HepG2 (cell line): ENCODE data around the gene LAMA5. TPM values are rescaled to one million over a fixed set of nuclear protein-coding genes. Genes with fewer than 3 reads are reported as not detected.
A peak's percentile ranks its signal among the peaks of the same experiment; 100 is the strongest.

Source experiments
- ARNTL ChIP-seq: sonication (generic); formaldehyde crosslinking; IDR thresholded peaks from 2 replicates; pipeline ENCODE4 v1.4.0; 2020; ENCODE audit warnings: mild to moderate bottlenecking, missing genetic modification reagents
- FOXM1 ChIP-seq: sonication (generic); formaldehyde crosslinking; IDR thresholded peaks from 2 replicates; pipeline ENCODE4 v1.5.0; 2020; ENCODE audit warnings: missing genetic modification reagents
- GLMP ChIP-seq: sonication (generic); formaldehyde crosslinking; IDR thresholded peaks from 2 replicates; pipeline ENCODE4 v1.9.0; 2021; ENCODE audit warnings: missing genetic modification reagents, mild to moderate bottlenecking, borderline replicate concordance
- HDAC6 ChIP-seq: fragments of 200-600 bp; sonication (generic); IDR thresholded peaks from 2 replicates; pipeline ENCODE4 v1.7.0; 2017; ENCODE audit warnings: mild to moderate bottlenecking, antibody characterized with exemption, low read length, low read depth
- IRX3 ChIP-seq: sonication (generic); formaldehyde crosslinking; IDR thresholded peaks from 2 replicates; pipeline ENCODE4 v1.8.1; 2023; ENCODE audit warnings: mild to moderate bottlenecking, low read depth, missing genetic modification reagents, borderline replicate concordance
- MAFG ChIP-seq: sonication (generic); formaldehyde crosslinking; IDR thresholded peaks from 2 replicates; pipeline ENCODE4 v1.5.1; 2020; ENCODE audit warnings: mild to moderate bottlenecking, missing genetic modification reagents
- NFYB ChIP-seq: sonication (generic); formaldehyde crosslinking; IDR thresholded peaks from 2 replicates; pipeline ENCODE4 v1.4.0; 2020; ENCODE audit warnings: missing genetic modification reagents
- RNF2 ChIP-seq: fragments of 450-650 bp; conservative IDR thresholded peaks from 2 replicates; pipeline ENCODE4 v1.6.1; 2016; ENCODE audit warnings: low read depth
- SP2 ChIP-seq: sonication (generic); formaldehyde crosslinking; IDR thresholded peaks from 2 replicates; pipeline ENCODE4 v1.5.1; 2020; ENCODE audit warnings: mild to moderate bottlenecking, missing genetic modification reagents
- ZFAT ChIP-seq: sonication (generic); formaldehyde crosslinking; conservative IDR thresholded peaks from 2 replicates; pipeline ENCODE4 v1.8.1; 2023; ENCODE audit warnings: missing genetic modification reagents, inconsistent platforms
- ZMYM3 ChIP-seq: sonication (generic); formaldehyde crosslinking; IDR thresholded peaks from 2 replicates; pipeline ENCODE4 v1.5.1; 2020; ENCODE audit warnings: mild to moderate bottlenecking, missing genetic modification reagents
- ZNF510 ChIP-seq: sonication (generic); formaldehyde crosslinking; IDR thresholded peaks from 2 replicates; pipeline ENCODE4 v1.4.0; 2020; ENCODE audit warnings: low read depth, mild to moderate bottlenecking, missing genetic modification reagents
- ZNF619 ChIP-seq: sonication (generic); formaldehyde crosslinking; IDR thresholded peaks from 2 replicates; pipeline ENCODE4 v1.4.0; 2020; ENCODE audit warnings: mild to moderate bottlenecking, missing genetic modification reagents
- polyA plus RNA-seq, 8 experiments: library from polyadenylated mRNA; depleted of rRNA in 3 of 8; stranded (reverse) in 7 of 8; unstranded in 1 of 8; fragments of >200 nt; fragmentation: Illumina TruSeq in 4 of 8; extraction: Trizol in 4 of 8; gene quantifications; 2 replicates each; pipeline versions ENCODE4 v1.2.1 to v1.2.3, GENCODE V29; 2011 to 2016; ENCODE audit warnings: low read depth in 4 of 8, missing spikeins in 1 of 8, mixed read lengths in 1 of 8; ENCODE audit not compliant: insufficient read depth in 1 of 8
- total RNA-seq, 5 experiments: library from RNA; depleted of rRNA; stranded (reverse); fragments of >200 nt; fragmentation: Illumina TruSeq; extraction: Trizol; gene quantifications; 2 replicates each; pipeline ENCODE4 v1.2.3, GENCODE V29; 2016; ENCODE audit warnings: low read depth in 1 of 5
- TF ChIP-seq, protein P1 (sequence below), 2 experiments: sonication (generic) in 1 of 2; formaldehyde crosslinking in 1 of 2; IDR thresholded peaks; 2 replicates each; pipeline versions ENCODE4 v1.6.1 to v1.9.0; 2014 to 2022; ENCODE audit warnings: antibody characterized with exemption in 1 of 2, borderline replicate concordance in 1 of 2, inconsistent platforms in 1 of 2, low read depth in 1 of 2, missing genetic modification reagents in 1 of 2
- TF ChIP-seq, protein P2 (sequence below): sonication (generic); formaldehyde crosslinking; IDR thresholded peaks from 2 replicates; pipeline ENCODE4 v1.4.0; 2020; ENCODE audit warnings: mild to moderate bottlenecking, missing genetic modification reagents
- TF ChIP-seq, protein P3 (sequence below): sonication (generic); formaldehyde crosslinking; conservative IDR thresholded peaks from 2 replicates; pipeline ENCODE4 v1.8.0; 2022; ENCODE audit warnings: mild to moderate bottlenecking, moderate library complexity, missing genetic modification reagents

Gene LAMA5
- total and polyA plus RNA-seq, 2 of the 13 experiments (the other 11 are each of a cell fraction or from before 2014, with no cell fraction given): 21.0 to 44.7 TPM

- TF ChIP-seq, protein P1, sequence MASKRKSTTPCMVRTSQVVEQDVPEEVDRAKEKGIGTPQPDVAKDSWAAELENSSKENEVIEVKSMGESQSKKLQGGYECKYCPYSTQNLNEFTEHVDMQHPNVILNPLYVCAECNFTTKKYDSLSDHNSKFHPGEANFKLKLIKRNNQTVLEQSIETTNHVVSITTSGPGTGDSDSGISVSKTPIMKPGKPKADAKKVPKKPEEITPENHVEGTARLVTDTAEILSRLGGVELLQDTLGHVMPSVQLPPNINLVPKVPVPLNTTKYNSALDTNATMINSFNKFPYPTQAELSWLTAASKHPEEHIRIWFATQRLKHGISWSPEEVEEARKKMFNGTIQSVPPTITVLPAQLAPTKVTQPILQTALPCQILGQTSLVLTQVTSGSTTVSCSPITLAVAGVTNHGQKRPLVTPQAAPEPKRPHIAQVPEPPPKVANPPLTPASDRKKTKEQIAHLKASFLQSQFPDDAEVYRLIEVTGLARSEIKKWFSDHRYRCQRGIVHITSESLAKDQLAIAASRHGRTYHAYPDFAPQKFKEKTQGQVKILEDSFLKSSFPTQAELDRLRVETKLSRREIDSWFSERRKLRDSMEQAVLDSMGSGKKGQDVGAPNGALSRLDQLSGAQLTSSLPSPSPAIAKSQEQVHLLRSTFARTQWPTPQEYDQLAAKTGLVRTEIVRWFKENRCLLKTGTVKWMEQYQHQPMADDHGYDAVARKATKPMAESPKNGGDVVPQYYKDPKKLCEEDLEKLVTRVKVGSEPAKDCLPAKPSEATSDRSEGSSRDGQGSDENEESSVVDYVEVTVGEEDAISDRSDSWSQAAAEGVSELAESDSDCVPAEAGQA (IDR thresholded peaks at IDR 0.05; ENCODE audit: low read depth): no peak
- TF ChIP-seq, protein P1 (CRISPR knock-in tag; IDR thresholded peaks at IDR 0.05; ENCODE audit: borderline replicate concordance): no peak; the same call in 1 of the 2 replicates
- TF ChIP-seq ZNF619 (CRISPR knock-in tag) (no peak; the same call in 1 of the 2 replicates), ZFAT (CRISPR knock-in tag) (peak; percentile 28; the same call in 1 of the 2 replicates), IRX3 (CRISPR knock-in tag) (peak; percentile 70), ARNTL (CRISPR knock-in tag) (peak; percentile 72; the same call in 1 of the 2 replicates), ZMYM3 (CRISPR knock-in tag) (peak; percentile 67), NFYB (CRISPR knock-in tag) (peak; percentile 29; the same call in 1 of the 2 replicates), RNF2 (no peak), ZNF510 (CRISPR knock-in tag) (peak; percentile 67; the same call in 1 of the 2 replicates), HDAC6 (no peak), FOXM1 (CRISPR knock-in tag) (no peak), SP2 (CRISPR knock-in tag) (peak; percentile 53), MAFG (no peak), GLMP (CRISPR knock-in tag) (no peak)
- TF ChIP-seq, protein P2, sequence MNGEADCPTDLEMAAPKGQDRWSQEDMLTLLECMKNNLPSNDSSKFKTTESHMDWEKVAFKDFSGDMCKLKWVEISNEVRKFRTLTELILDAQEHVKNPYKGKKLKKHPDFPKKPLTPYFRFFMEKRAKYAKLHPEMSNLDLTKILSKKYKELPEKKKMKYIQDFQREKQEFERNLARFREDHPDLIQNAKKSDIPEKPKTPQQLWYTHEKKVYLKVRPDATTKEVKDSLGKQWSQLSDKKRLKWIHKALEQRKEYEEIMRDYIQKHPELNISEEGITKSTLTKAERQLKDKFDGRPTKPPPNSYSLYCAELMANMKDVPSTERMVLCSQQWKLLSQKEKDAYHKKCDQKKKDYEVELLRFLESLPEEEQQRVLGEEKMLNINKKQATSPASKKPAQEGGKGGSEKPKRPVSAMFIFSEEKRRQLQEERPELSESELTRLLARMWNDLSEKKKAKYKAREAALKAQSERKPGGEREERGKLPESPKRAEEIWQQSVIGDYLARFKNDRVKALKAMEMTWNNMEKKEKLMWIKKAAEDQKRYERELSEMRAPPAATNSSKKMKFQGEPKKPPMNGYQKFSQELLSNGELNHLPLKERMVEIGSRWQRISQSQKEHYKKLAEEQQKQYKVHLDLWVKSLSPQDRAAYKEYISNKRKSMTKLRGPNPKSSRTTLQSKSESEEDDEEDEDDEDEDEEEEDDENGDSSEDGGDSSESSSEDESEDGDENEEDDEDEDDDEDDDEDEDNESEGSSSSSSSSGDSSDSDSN (CRISPR knock-in tag): peak; percentile 96
- TF ChIP-seq, protein P3, sequence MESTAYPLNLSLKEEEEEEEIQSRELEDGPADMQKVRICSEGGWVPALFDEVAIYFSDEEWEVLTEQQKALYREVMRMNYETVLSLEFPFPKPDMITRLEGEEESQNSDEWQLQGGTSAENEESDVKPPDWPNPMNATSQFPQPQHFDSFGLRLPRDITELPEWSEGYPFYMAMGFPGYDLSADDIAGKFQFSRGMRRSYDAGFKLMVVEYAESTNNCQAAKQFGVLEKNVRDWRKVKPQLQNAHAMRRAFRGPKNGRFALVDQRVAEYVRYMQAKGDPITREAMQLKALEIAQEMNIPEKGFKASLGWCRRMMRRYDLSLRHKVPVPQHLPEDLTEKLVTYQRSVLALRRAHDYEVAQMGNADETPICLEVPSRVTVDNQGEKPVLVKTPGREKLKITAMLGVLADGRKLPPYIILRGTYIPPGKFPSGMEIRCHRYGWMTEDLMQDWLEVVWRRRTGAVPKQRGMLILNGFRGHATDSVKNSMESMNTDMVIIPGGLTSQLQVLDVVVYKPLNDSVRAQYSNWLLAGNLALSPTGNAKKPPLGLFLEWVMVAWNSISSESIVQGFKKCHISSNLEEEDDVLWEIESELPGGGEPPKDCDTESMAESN: peak; percentile 85; the same call in 1 of the 2 replicates
These were observed 9.3 kb upstream of the LAMA5 start (continued) for GRCh38 chr20:62376112-62377063.
